ENCODE data around the gene IL1RL2. TPM values are rescaled to one million over a fixed set of nuclear protein-coding genes. Genes with fewer than 3 reads are reported as not detected.

IL1RL2 gene
- total and polyA plus RNA-seq, 4 donors, result 0.98 to 2.0 (median 1.3) TPM

DNA sequence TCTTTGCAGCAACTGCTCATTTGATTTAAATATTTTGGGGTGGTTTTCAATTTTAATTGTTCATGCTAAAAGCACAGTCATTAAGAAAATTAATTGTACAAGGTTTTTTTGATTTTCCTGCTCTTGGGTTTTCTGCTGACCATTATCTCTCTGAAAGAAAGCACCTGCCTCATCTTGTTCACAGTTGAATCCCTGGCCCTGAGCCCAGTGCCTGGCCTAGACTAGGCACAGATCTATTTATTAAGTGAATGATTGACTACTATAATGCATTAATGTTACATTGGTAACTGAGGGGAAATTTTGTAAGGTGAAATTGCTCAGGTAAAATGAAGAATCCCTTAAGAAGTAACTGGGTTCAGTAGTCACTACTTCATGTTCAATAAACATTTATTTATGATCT lies 22.0 kb downstream of the IL1RL2 start:
- Histone ChIP-seq H3K9me3 (ENCODE audit: control insufficient read depth in 4 of 4, low read length in 3 of 4) (no peaks in the 10 kb centered on the region), H3K27me3 (ENCODE audit: control insufficient read depth in 4 of 4, insufficient read depth in 4 of 4, low read length in 3 of 4) (no peaks in the 10 kb centered on the region), H3K4me3 (ENCODE audit: low read depth in 1 of 3, low read length in 3 of 3) (no peak overlapping the region), H3K4me1 (ENCODE audit: control insufficient read depth in 4 of 4, insufficient read depth in 4 of 4, low read length in 3 of 4) (peaks cover 6 to 14% (median 9%) of the 10 kb centered on the region in 4 donors), H3K36me3 (ENCODE audit: control insufficient read depth in 4 of 4, insufficient read depth in 3 of 4, low read depth in 1 of 4, low read length in 3 of 4) (no peaks in the 10 kb centered on the region), H3K9ac (ENCODE audit: low read depth in 1 of 2, low read length in 2 of 2) (peak overlapping the region in 1 of 2 donors; percentile 26), H3K27ac (ENCODE audit: low read depth in 1 of 2, low read length in 2 of 2) (no peak overlapping the region)
- DNase-seq (ENCODE audit: low spot score), result no peak
- peak in 1 of 2 donors; percentile 13 for TF ChIP-seq HNF4A (conservative IDR thresholded peaks at IDR 0.05)
- peak; percentile 24 for TF ChIP-seq YY1 (IDR thresholded peaks at IDR 0.05)
- TF ChIP-seq RXRA (IDR thresholded peaks at IDR 0.05), result no peak

DNA sequence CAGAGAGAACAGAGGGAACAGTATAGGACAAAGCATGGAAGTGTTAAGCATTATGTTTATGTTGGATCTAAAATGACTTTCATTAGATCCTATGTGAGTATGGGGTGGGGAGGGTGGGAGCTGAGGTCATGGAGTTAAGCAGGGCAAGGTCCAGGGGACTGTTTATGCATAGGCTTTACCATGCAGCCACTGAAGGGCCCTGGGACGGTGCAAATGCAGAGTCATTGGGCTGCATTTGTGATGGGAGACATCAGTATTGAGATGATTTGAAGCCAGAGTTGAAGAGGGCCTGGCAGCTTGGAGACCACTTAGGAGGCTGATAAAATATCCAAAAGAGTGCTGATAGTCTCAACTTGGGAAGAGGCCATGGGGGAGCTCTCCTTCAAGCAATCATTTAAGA lies 22.7 kb downstream of the IL1RL2 start:
- Histone ChIP-seq H3K4me1 (ENCODE audit: control insufficient read depth in 4 of 4, insufficient read depth in 4 of 4, low read length in 3 of 4) (peaks cover 6 to 14% (median 9%) of the 10 kb centered on the region in 4 donors), H3K9ac (ENCODE audit: low read depth in 1 of 2, low read length in 2 of 2) (no peak overlapping the region), H3K27ac (ENCODE audit: low read depth in 1 of 2, low read length in 2 of 2) (no peak overlapping the region), H3K9me3 (ENCODE audit: control insufficient read depth in 4 of 4, low read length in 3 of 4) (no peaks in the 10 kb centered on the region), H3K36me3 (ENCODE audit: control insufficient read depth in 4 of 4, insufficient read depth in 3 of 4, low read depth in 1 of 4, low read length in 3 of 4) (no peaks in the 10 kb centered on the region), H3K4me3 (ENCODE audit: low read depth in 1 of 3, low read length in 3 of 3) (no peak overlapping the region), H3K27me3 (ENCODE audit: control insufficient read depth in 4 of 4, insufficient read depth in 4 of 4, low read length in 3 of 4) (no peaks in the 10 kb centered on the region)
- WGBS, result 35% methylated on average over 1 of the region's 1 CpG
- no peak for DNase-seq (ENCODE audit: low spot score)
- TF ChIP-seq MAX (IDR thresholded peaks at IDR 0.05) (no peak), HNF4G (IDR thresholded peaks at IDR 0.05) (no peak), TAF1 (conservative IDR thresholded peaks at IDR 0.05) (no peak), HNF4A (conservative IDR thresholded peaks at IDR 0.05) (no peak), JUND (IDR thresholded peaks at IDR 0.05) (no peak), RXRA (IDR thresholded peaks at IDR 0.05) (no peak)
- TF ChIP-seq, protein P1, sequence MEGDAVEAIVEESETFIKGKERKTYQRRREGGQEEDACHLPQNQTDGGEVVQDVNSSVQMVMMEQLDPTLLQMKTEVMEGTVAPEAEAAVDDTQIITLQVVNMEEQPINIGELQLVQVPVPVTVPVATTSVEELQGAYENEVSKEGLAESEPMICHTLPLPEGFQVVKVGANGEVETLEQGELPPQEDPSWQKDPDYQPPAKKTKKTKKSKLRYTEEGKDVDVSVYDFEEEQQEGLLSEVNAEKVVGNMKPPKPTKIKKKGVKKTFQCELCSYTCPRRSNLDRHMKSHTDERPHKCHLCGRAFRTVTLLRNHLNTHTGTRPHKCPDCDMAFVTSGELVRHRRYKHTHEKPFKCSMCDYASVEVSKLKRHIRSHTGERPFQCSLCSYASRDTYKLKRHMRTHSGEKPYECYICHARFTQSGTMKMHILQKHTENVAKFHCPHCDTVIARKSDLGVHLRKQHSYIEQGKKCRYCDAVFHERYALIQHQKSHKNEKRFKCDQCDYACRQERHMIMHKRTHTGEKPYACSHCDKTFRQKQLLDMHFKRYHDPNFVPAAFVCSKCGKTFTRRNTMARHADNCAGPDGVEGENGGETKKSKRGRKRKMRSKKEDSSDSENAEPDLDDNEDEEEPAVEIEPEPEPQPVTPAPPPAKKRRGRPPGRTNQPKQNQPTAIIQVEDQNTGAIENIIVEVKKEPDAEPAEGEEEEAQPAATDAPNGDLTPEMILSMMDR (IDR thresholded peaks at IDR 0.05; ENCODE audit: low read depth, low read length, missing input control), result no peak
- TF ChIP-seq, protein P2, sequence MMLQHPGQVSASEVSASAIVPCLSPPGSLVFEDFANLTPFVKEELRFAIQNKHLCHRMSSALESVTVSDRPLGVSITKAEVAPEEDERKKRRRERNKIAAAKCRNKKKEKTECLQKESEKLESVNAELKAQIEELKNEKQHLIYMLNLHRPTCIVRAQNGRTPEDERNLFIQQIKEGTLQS (IDR thresholded peaks at IDR 0.05), result no peak

DNA sequence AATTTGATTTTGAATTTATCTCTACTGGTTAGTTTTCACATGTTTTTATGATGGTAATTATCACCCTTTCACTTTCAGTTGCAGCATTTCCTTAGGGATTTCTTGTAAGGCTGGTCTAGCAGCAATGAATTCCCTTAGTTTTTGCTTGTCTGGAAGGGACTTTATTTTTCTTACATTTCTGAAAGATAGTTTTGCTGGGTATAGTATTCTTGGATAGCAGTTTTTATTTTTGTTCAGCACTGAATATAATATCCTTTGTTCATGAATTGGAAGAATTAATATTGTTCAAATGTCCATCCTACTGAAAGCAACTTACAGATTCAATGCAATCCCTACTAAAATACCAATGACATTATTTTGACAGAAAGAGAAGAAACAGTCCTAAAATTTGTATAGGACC lies 30.2 kb downstream of the IL1RL2 start:
- Histone ChIP-seq H3K4me1 (ENCODE audit: control insufficient read depth in 4 of 4, insufficient read depth in 4 of 4, low read length in 3 of 4) (no peaks in the 10 kb centered on the region), H3K9me3 (ENCODE audit: control insufficient read depth in 4 of 4, low read length in 3 of 4) (peaks cover 0 to 15% (median 4%) of the 10 kb centered on the region in 4 donors), H3K36me3 (ENCODE audit: control insufficient read depth in 4 of 4, insufficient read depth in 3 of 4, low read depth in 1 of 4, low read length in 3 of 4) (peaks cover 0 to 9% (median 3%) of the 10 kb centered on the region in 4 donors), H3K9ac (ENCODE audit: low read depth in 1 of 2, low read length in 2 of 2) (no peak overlapping the region), H3K27ac (ENCODE audit: low read depth in 1 of 2, low read length in 2 of 2) (no peak overlapping the region), H3K4me3 (ENCODE audit: low read depth in 1 of 3, low read length in 3 of 3) (no peak overlapping the region), H3K27me3 (ENCODE audit: control insufficient read depth in 4 of 4, insufficient read depth in 4 of 4, low read length in 3 of 4) (no peaks in the 10 kb centered on the region)
- TF ChIP-seq HNF4A (conservative IDR thresholded peaks at IDR 0.05), result no peak
- TF ChIP-seq JUND (IDR thresholded peaks at IDR 0.05), result no peak
- TF ChIP-seq FOXA1 (IDR thresholded peaks at IDR 0.05), result no peak
- TF ChIP-seq HNF4G (IDR thresholded peaks at IDR 0.05), result no peak
- no peak for TF ChIP-seq ZBTB33 (IDR thresholded peaks at IDR 0.05)
- TF ChIP-seq FOXA2 (IDR thresholded peaks at IDR 0.05), result no peak
- no peak for TF ChIP-seq GABPA (IDR thresholded peaks at IDR 0.05 in 1 of 2, conservative IDR thresholded peaks at IDR 0.05 in 1 of 2)
- no peak for TF ChIP-seq RXRA (IDR thresholded peaks at IDR 0.05)
- TF ChIP-seq NR2F2 (IDR thresholded peaks at IDR 0.05), result no peak
- TF ChIP-seq, protein P1 (IDR thresholded peaks at IDR 0.05; ENCODE audit: low read depth, low read length, missing input control), result no peak
- no peak for TF ChIP-seq RAD21 (IDR thresholded peaks at IDR 0.05)
- TF ChIP-seq YY1 (IDR thresholded peaks at IDR 0.05), result no peak
- TF ChIP-seq, protein P2 (IDR thresholded peaks at IDR 0.05), result no peak
- TF ChIP-seq EGR1 (IDR thresholded peaks at IDR 0.05; ENCODE audit: low read depth in 2 of 2), result no peak
- no peak for TF ChIP-seq SP1 (IDR thresholded peaks at IDR 0.05)
- TF ChIP-seq MAX (IDR thresholded peaks at IDR 0.05), result no peak
- DNase-seq (ENCODE audit: low spot score), result no peak
